ENCODE results near the gene GDNF.

GRCh38 chr5:37842048-37842447 is 2.2 kb upstream of the GDNF start:
- TF ChIP-seq RARB (CRISPR knock-in tag; IDR thresholded peaks at IDR 0.05): no peak
- TF ChIP-seq ZC3H10 (CRISPR knock-in tag; IDR thresholded peaks at IDR 0.05): no peak
- TF ChIP-seq CREB5 (CRISPR knock-in tag; IDR thresholded peaks at IDR 0.05; ENCODE audit: low read depth): no peak
- no peak for TF ChIP-seq ZFP30 (CRISPR knock-in tag; IDR thresholded peaks at IDR 0.05)
- TF ChIP-seq ESRRG (CRISPR knock-in tag; IDR thresholded peaks at IDR 0.05): no peak
- no peak for TF ChIP-seq PATZ1 (CRISPR knock-in tag; IDR thresholded peaks at IDR 0.05; ENCODE audit: borderline replicate concordance)
- TF ChIP-seq OSR1 (CRISPR knock-in tag; IDR thresholded peaks at IDR 0.05): no peak
- no peak for TF ChIP-seq ZNF70 (CRISPR knock-in tag; IDR thresholded peaks at IDR 0.05)
- no peak for TF ChIP-seq ZFP3 (CRISPR knock-in tag; IDR thresholded peaks at IDR 0.05)
